HepG2 (cell line): ENCODE measurements around the gene UBE2O. TPM values are rescaled to one million over a fixed set of nuclear protein-coding genes. Genes with fewer than 3 reads are reported as not detected.

ENCODE experiments used
- CHD2 ChIP-seq: IDR thresholded peaks from 2 replicates; pipeline ENCODE4 v1.6.1; 2011; ENCODE audit warnings: low read depth, low read length, improper control_type of control experiment
- E2F5 ChIP-seq: sonication (generic); formaldehyde crosslinking; conservative IDR thresholded peaks from 2 replicates; pipeline ENCODE4 v1.4.0; 2020; ENCODE audit warnings: missing genetic modification reagents
- KLF16 ChIP-seq, 2 experiments: sonication (generic) in 1 of 2; formaldehyde crosslinking in 1 of 2; IDR thresholded peaks; 2 replicates each; pipeline versions ENCODE4 v1.6.1 to v1.8.0; 2016 to 2023; ENCODE audit warnings: missing genetic modification reagents in 2 of 2, missing compliant biosample characterization in 1 of 2
- KLF9 ChIP-seq: IDR thresholded peaks from 2 replicates; pipeline ENCODE4 v1.6.1; 2016; ENCODE audit warnings: low read depth
- MBD4 ChIP-seq: IDR thresholded peaks from 2 replicates; pipeline ENCODE4 v1.6.1; 2012; ENCODE audit warnings: low read length, inconsistent platforms, borderline replicate concordance
- MLLT10 ChIP-seq: sonication (generic); formaldehyde crosslinking; IDR thresholded peaks from 2 replicates; pipeline ENCODE4 v1.4.0; 2020; ENCODE audit warnings: missing genetic modification reagents
- PITX1 ChIP-seq: sonication (generic); formaldehyde crosslinking; IDR thresholded peaks from 2 replicates; pipeline ENCODE4 v1.5.1; 2020; ENCODE audit warnings: mild to moderate bottlenecking, missing genetic modification reagents
- RAD21 ChIP-seq: fragments of 450-650 bp; formaldehyde crosslinking; IDR thresholded peaks from 2 replicates; pipeline ENCODE4 v1.5.0; 2020; ENCODE audit warnings: mild to moderate bottlenecking
- RBAK ChIP-seq: sonication (generic); formaldehyde crosslinking; IDR thresholded peaks from 2 replicates; pipeline ENCODE4 v1.5.1; 2020; ENCODE audit warnings: mild to moderate bottlenecking, missing genetic modification reagents
- RBFOX2 ChIP-seq: fragments of 200-400 bp; formaldehyde crosslinking; IDR thresholded peaks from 2 replicates; pipeline ENCODE4 v1.6.1; 2017; ENCODE audit warnings: low read depth, mild to moderate bottlenecking, low read length
- SIN3B ChIP-seq: fragments of 150-350 bp; IDR thresholded peaks from 2 replicates; pipeline ENCODE4 v1.6.1; 2014; ENCODE audit warnings: low read length
- SMAD1 ChIP-seq: sonication (generic); formaldehyde crosslinking; IDR thresholded peaks from 2 replicates; pipeline ENCODE4 v1.4.0; 2020; ENCODE audit warnings: missing genetic modification reagents, low read depth, mild to moderate bottlenecking, borderline replicate concordance
- SRSF9 ChIP-seq: fragments of 200-400 bp; formaldehyde crosslinking; IDR thresholded peaks from 2 replicates; pipeline ENCODE4 v1.6.1; 2018; ENCODE audit warnings: borderline replicate concordance, mild to moderate bottlenecking, low read depth, low read length; ENCODE audit not compliant: insufficient read depth, poor library complexity, severe bottlenecking
- ZBTB2 ChIP-seq: sonication (generic); formaldehyde crosslinking; IDR thresholded peaks from 2 replicates; pipeline ENCODE4 v1.8.0; 2022; ENCODE audit warnings: low read depth, missing genetic modification reagents
- ZFP90 ChIP-seq: sonication (generic); formaldehyde crosslinking; IDR thresholded peaks from 2 replicates; pipeline ENCODE4 v1.8.0; 2022; ENCODE audit warnings: missing genetic modification reagents, mild to moderate bottlenecking, inconsistent platforms, borderline replicate concordance
- ZFYVE20 ChIP-seq: sonication (generic); formaldehyde crosslinking; IDR thresholded peaks from 2 replicates; pipeline ENCODE4 v1.8.0; 2023; ENCODE audit warnings: low read depth, mild to moderate bottlenecking, moderate library complexity, missing genetic modification reagents, borderline replicate concordance
- ZNF251 ChIP-seq: sonication (generic); formaldehyde crosslinking; IDR thresholded peaks from 2 replicates; pipeline ENCODE4 v1.9.0; 2021; ENCODE audit warnings: mild to moderate bottlenecking, missing genetic modification reagents
- ZNF33A ChIP-seq: sonication (generic); formaldehyde crosslinking; IDR thresholded peaks from 2 replicates; pipeline ENCODE4 v1.5.1; 2020; ENCODE audit warnings: missing genetic modification reagents, mild to moderate bottlenecking, moderate library complexity, borderline replicate concordance
- ZNF777 ChIP-seq: sonication (generic); formaldehyde crosslinking; IDR thresholded peaks from 2 replicates; pipeline ENCODE4 v1.4.0; 2020; ENCODE audit warnings: missing genetic modification reagents
- polyA plus RNA-seq, 8 experiments: library from polyadenylated mRNA; depleted of rRNA in 3 of 8; stranded (reverse) in 7 of 8; unstranded in 1 of 8; fragments of >200 nt; fragmentation: Illumina TruSeq in 4 of 8; extraction: Trizol in 4 of 8; gene quantifications; 2 replicates each; pipeline versions ENCODE4 v1.2.1 to v1.2.3, GENCODE V29; 2011 to 2016; ENCODE audit warnings: low read depth in 4 of 8, missing spikeins in 1 of 8, mixed read lengths in 1 of 8; ENCODE audit not compliant: insufficient read depth in 1 of 8
- total RNA-seq, 5 experiments: library from RNA; depleted of rRNA; stranded (reverse); fragments of >200 nt; fragmentation: Illumina TruSeq; extraction: Trizol; gene quantifications; 2 replicates each; pipeline ENCODE4 v1.2.3, GENCODE V29; 2016; ENCODE audit warnings: low read depth in 1 of 5
- TF ChIP-seq, protein P1 (sequence below), 2 experiments: sonication (generic) in 1 of 2; formaldehyde crosslinking in 1 of 2; IDR thresholded peaks; 2 replicates each; pipeline versions ENCODE4 v1.5.1 to v1.6.1; 2011 to 2020; ENCODE audit warnings: borderline replicate concordance in 1 of 2, low read depth in 1 of 2, low read length in 1 of 2, mild to moderate bottlenecking in 1 of 2, missing genetic modification reagents in 1 of 2, moderate library complexity in 1 of 2
- TF ChIP-seq, protein P2 (sequence below): sonication (generic); formaldehyde crosslinking; IDR thresholded peaks from 2 replicates; pipeline ENCODE4 v1.8.1; 2023; ENCODE audit warnings: mild to moderate bottlenecking, inconsistent platforms, moderate library complexity, missing genetic modification reagents, borderline replicate concordance
- TF ChIP-seq, protein P3 (sequence below): sonication (generic); formaldehyde crosslinking; IDR thresholded peaks from 2 replicates; pipeline ENCODE4 v1.9.0; 2021; ENCODE audit warnings: missing genetic modification reagents, mild to moderate bottlenecking, borderline replicate concordance

UBE2O gene
- total and polyA plus RNA-seq, 2 of the 13 experiments (the other 11 are each of a cell fraction or from before 2014, with no cell fraction given): 21.5 to 23.5 TPM

- TF ChIP-seq, protein P1, sequence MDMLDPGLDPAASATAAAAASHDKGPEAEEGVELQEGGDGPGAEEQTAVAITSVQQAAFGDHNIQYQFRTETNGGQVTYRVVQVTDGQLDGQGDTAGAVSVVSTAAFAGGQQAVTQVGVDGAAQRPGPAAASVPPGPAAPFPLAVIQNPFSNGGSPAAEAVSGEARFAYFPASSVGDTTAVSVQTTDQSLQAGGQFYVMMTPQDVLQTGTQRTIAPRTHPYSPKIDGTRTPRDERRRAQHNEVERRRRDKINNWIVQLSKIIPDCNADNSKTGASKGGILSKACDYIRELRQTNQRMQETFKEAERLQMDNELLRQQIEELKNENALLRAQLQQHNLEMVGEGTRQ (IDR thresholded peaks at IDR 0.05; ENCODE audit: low read depth, low read length): 0 out of 2 replicates have a peak, but pooled peaks have one; percentile 14
- TF ChIP-seq, protein P1 (CRISPR knock-in tag; IDR thresholded peaks at IDR 0.05; ENCODE audit: borderline replicate concordance): no peak
- TF ChIP-seq MBD4 (no peak), RBFOX2 (no peak), CHD2 (no peak), ZNF251 (CRISPR knock-in tag) (no peak), RAD21 (CRISPR knock-in tag) (no peak), ZNF777 (CRISPR knock-in tag) (no peak), SRSF9 (no peak), ZNF33A (CRISPR knock-in tag) (peak; percentile 98), E2F5 (no peak), ZFYVE20 (CRISPR knock-in tag) (no peak), SIN3B (no peak), ZBTB2 (CRISPR knock-in tag) (no peak), KLF16 (CRISPR knock-in tag; IDR thresholded peaks at IDR 0.05) (no peak), PITX1 (no peak), MLLT10 (CRISPR knock-in tag) (no peak), SMAD1 (CRISPR knock-in tag) (no peak), ZFP90 (CRISPR knock-in tag) (no peak), RBAK (CRISPR knock-in tag) (no peak), KLF9 (no peak)
- TF ChIP-seq, protein P2, sequence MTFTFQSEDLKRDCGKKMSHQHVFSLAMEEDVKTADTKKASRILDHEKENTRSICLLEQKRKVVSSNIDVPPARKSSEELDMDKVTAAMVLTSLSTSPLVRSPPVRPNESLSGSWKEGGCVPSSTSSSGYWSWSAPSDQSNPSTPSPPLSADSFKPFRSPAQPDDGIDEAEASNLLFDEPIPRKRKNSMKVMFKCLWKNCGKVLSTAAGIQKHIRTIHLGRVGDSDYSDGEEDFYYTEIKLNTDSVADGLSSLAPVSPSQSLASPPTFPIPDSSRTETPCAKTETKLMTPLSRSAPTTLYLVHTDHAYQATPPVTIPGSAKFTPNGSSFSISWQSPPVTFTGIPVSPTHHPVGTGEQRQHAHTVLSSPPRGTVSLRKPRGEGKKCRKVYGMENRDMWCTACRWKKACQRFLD (CRISPR knock-in tag): no peak
- TF ChIP-seq, protein P3, sequence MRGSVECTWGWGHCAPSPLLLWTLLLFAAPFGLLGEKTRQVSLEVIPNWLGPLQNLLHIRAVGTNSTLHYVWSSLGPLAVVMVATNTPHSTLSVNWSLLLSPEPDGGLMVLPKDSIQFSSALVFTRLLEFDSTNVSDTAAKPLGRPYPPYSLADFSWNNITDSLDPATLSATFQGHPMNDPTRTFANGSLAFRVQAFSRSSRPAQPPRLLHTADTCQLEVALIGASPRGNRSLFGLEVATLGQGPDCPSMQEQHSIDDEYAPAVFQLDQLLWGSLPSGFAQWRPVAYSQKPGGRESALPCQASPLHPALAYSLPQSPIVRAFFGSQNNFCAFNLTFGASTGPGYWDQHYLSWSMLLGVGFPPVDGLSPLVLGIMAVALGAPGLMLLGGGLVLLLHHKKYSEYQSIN (CRISPR knock-in tag): no peak
These were observed 15.2 kb downstream of the UBE2O start (continued) for GRCh38 chr17:76437467-76438402.
